Measurements from ENCODE around the gene TLE4.

DNA sequence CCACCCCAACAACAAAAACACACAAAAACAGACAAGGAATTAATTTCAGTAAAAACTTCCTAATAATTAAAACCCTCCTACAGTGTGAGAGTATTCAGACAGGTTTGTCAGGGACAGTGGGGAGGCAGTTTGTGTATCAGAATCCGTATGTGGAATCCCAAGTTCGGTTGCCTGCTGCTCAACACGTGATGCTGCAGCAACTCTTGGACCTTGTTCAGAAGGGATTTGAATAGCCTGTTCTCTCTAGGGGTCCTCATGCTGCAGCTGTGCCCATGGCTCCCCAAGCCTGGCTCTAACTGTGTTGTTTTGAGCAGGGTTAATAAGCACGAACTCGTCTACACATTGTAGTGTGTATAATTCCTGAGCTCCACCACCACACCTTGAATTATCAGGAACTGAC lies 28.7 kb downstream of the TLE4 start:
- TF ChIP-seq, protein P1, sequence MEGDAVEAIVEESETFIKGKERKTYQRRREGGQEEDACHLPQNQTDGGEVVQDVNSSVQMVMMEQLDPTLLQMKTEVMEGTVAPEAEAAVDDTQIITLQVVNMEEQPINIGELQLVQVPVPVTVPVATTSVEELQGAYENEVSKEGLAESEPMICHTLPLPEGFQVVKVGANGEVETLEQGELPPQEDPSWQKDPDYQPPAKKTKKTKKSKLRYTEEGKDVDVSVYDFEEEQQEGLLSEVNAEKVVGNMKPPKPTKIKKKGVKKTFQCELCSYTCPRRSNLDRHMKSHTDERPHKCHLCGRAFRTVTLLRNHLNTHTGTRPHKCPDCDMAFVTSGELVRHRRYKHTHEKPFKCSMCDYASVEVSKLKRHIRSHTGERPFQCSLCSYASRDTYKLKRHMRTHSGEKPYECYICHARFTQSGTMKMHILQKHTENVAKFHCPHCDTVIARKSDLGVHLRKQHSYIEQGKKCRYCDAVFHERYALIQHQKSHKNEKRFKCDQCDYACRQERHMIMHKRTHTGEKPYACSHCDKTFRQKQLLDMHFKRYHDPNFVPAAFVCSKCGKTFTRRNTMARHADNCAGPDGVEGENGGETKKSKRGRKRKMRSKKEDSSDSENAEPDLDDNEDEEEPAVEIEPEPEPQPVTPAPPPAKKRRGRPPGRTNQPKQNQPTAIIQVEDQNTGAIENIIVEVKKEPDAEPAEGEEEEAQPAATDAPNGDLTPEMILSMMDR (IDR thresholded peaks at IDR 0.05; ENCODE audit: poor library complexity): no peak
- TF ChIP-seq EZH2phosphoT487 (IDR thresholded peaks at IDR 0.05; ENCODE audit: low read depth, severe bottlenecking, unreplicated experiment): no peak
- no peak for TF ChIP-seq EZH2 (IDR thresholded peaks at IDR 0.05; ENCODE audit: borderline replicate concordance)
